SK-N-DZ (cell line): ENCODE results near the gene PFDN6.

ENCODE experiments used
- DNase-seq: peaks from one replicate; pipeline ENCODE4 v3.0.0-alpha.2; 2015; ENCODE audit warnings: low spot score

Gene PFDN6

DNA sequence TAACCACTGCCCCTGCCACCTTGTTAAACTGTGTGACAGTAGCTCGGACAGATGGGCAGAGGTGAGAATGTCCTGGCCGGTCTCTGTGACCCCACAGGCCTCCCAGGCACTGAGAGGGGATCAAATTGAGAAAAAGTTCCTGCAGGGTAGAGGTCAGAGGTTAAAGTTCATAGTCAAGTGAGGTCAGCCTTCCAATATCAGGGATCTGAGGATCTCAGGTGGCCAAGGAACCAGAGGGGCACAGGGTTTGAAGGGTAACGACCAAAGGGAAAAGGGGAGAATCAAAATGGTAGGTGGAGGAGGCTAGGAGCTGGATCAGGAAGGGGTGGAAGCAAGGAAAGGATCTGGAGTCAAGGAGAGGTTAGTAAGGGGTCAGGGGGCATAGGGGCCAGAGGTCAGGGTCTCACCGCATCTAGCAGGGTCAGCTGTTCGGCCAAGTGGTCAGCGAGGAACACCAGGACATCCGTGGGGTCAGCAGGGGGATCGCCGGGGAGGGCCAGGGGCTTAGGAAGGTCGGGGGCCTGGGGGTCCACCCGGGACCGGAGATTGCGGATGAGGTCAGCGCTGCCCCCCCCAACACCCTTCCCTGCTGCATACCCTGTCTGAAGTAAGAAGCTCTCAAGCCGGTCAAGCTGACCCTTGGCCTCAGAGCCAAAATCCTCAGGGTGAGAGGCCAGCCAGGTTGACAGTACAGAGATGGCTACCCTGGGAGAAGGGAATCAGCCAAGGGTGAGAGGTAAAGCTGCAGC, 6.4 kb downstream of the PFDN6 start:
- no peak for DNase-seq

DNA sequence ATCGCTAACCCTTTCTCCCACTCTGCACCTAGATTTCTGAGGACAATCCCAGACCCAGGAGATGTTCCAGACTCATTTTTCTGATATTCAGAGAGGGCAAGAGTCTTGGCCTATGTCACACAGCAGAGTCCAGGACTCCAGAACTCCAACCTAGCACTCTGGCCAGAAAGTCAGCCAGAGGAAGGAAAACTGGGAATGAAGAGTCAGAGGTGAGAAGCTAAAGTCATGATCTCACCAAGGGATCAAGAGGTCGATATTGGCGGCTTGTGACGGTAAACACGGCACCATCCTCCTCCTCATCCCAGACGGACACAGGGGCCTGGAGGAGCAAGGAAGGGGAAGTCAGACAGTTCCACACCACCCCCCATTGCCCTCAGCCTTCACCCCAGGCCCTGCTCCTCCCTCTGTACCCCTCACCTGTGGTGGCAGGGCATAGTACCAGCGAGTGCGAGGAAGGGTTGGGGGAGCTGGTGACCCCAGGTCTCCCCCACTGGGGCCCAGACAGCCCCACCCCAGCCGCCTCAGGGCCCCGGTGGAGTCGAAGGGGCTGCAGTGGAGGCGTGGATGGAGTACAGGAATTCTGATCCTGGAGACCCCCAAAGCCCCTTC, 7.5 kb downstream of the PFDN6 start:
- DNase-seq, result no peak

- no peak for DNase-seq
Measured at GRCh38 chr6:33297406-33297955, 8.1 kb downstream of the PFDN6 start.

DNA sequence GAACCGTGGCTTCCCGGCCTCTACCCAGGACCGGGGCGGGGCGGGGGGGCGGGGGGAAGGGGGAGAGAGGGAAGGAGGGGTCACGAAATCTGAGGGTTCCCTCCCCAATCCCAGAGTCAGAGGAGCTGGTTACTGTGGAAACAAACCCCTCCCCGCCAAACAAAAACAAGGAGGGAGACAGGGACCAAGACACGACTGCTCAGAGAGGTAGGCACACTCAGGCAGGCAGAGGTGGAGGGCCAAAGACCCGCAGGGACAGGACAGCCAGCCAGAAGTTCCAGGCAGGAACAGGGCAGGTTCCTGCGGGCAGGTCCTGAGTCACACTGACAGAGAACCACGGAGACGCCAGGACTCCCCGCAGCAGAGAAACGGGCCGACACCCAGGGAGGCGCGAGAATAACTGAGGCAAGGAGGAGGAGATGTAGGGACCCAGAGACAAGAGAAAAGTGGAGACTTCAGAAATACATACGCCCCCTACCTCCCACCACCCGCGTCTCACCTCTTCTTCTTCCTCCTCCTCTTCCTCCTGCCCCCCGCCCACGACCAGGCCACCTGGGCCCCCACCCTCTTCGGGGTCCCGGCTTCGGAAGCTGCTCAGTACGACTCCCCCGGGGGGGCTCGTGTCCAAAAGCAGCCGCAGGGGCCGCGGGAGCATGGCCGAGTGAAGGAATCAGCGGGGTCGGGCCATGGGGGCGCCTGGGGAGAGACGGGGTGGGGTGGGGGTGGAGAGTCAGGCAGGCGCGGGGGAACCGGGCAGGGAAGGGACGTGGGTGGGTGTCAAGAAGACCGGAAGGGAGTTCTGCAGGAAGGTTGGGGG, 8.8 kb downstream of the PFDN6 start:
- DNase-seq, result peak; percentile 54

DNA sequence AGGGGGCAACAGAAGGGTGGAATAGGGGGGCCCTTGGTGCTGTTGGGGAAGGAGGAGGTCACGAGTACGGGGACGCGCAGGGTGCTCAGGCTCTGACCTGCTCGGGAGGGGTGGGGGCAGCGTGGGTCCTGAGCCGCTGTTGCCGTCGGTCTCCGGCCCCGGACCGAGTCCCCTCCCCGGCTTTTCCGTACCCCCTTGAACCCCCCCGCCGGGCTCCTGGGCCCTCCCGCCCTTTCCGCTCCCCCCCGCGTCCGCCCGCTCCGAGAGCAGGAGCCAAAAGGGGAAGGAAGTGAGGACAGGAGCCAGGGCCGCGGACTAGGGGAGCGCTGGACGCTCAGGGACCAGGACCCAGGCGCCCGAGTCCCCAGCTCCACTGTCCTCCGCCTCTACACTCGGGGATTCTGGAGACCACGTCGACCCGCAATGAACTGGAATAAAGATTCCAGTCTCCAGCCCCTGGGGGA, 9.4 kb downstream of the PFDN6 start, which contains the start of gene RGL2:
RGL2 (minus strand) TSS at position 170 of the 464 bp plus-strand sequence. CDS start 332 bp downstream, outside the sequence.
- no peak for DNase-seq

GRCh38 chr6:33299237-33299944, 10.0 kb downstream of the PFDN6 start:
- peak; percentile 94 for DNase-seq

GRCh38 chr6:33301877-33302276, 12.5 kb downstream of the PFDN6 start:
- DNase-seq, result no peak

- no peak for DNase-seq
Measured at GRCh38 chr6:33304216-33304615, 14.8 kb downstream of the PFDN6 start.

DNA sequence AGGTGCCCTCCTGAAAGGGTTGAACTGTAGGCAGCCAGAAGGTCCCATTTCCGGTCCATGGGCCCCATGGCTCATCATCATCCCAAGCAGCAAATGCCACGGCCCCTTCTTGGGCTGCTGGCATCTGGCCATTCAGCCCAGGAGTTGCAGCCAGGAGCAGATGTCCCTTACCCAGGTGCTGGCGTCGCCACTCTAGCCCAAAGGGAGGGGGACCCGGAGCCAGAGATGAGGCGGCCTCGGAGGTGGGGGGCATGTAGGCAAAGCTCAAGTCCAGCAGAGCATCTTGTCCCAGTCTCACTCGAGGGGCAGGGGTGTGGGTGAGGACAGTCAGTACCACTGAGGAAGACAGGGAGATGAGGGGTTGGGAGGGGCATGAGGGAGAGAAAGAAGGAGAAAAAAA, 15.7 kb downstream of the PFDN6 start:
- DNase-seq, result no peak

GRCh38 chr6:33306356-33306755, 17.0 kb downstream of the PFDN6 start:
- DNase-seq, result peak; percentile 52

DNA sequence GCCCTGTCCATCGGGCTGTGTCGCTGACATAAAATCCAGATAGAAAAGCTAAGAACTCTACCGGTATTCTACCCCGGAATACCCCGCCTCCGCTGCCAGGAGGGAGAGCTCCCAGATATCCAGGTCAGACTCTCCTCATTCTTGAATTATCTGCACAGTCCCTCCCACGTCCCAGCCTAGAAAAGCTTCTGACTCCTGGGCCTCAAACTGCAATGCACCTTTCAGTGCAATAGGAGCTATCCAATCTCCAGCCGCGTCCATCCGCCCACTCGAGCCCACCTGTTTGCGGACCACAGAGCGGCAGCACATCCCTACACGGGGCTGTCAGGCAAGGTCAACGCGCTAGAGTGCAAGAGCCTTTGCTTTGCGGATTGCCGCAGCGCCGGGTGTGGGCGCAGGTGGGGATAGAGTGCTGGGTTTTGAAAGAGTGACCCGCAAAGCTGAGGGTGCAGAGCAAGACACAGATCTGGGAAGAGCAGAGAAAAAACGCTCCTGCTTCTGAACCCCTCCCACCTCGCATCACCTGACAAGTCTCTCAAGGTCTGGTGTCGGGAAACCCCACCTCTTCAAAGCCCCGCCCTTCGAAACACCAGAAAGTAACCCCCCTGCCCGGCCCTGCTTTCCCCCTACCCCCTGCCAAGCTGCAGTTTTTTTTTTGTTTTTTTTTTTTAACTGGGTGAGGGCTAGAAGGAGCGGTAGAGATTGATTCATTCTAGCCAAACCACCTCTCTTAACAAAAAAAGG, 23.1 kb downstream of the PFDN6 start:
- peak; percentile 40 for DNase-seq

GRCh38 chr6:33313105-33313708, 23.8 kb downstream of the PFDN6 start:
- peak; percentile 54 for DNase-seq

- no peak for DNase-seq
Measured at GRCh38 chr6:33313709-33314514, 24.5 kb downstream of the PFDN6 start, which contains the start of gene TAPBP. TSS of gene TAPBP (minus strand) at chr6:33314078. CDS start at chr6:33314041, 37 bp downstream.

DNA sequence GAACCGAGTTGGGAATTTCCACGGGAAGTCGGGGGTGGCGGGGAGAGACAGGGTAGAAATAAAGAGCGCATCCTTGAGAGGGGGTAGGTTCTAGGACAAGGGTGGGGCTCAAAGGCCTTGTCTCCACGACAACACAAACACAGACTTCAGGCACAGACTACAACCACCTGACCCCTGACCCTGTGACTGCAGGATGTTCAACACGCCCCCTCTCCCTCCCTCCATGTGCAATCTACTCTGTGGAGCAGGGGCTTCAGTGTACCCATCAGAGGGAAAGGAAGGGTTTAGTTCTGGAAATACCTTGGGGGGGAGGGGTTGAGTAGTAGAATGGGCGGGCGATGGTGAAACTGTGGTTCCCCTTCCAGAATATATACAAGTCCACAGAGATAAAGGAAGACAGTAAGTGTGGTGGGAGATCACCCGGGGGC, 25.1 kb downstream of the PFDN6 start:
- peak; percentile 31 for DNase-seq

- no peak for DNase-seq
Measured at GRCh38 chr6:33314943-33315792, 25.8 kb downstream of the PFDN6 start.

DNA sequence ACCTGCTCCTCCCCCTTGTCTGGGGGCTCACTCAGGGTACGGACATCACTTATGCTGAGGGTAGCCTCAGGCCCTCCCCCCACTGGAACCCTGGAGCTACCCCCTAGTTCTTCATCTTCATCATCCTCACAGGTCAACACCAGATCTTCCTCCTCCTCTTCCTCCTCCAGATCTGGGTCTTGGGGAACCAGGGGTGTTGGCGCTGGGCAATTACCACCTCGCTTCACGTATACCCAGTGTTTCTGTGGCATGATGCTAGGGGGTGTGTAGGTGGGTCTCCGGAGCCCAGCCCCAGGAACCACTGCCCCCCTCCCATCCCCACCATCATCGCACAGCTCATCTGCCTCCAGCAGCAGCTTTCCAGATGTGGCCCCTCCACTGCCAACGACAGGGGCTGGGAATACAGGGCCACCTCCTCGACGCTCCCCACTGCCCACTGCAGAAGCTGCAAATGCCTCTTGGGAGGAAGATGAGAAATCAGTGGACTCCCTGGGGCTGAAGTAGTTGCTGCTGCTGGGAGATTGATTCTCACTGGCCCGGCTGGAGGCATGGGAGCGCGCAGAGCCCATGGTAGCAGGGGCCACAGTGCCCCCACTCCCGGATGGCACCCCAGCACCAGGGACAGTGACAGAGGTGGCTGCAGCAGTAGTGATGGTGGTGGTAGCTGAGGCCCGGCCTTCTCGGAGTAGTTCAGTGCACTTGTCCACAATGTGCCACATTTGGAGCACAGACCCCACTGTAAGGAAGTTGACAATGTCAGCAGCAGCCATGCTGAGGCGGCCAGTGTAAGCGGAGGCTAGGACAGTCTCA, 26.6 kb downstream of the PFDN6 start:
- no peak for DNase-seq
